CD8-positive, alpha-beta memory T cell (primary cell): ENCODE data around the gene SOX30. TPM values are rescaled to one million over a fixed set of nuclear protein-coding genes. Genes with fewer than 3 reads are reported as not detected.

ENCODE experiments used
- CTCF ChIA-PET: fragments of 350-600 bp; sonication (Branson Sonifier 250); formaldehyde crosslinking; loops from one replicate; lab custom pipeline; 2021; ENCODE audit warnings: antibody characterized with exemption; lab: Charles Lee
- POLR2A ChIA-PET: fragments of 350-600 bp; sonication (Branson Sonifier 250); formaldehyde crosslinking; loops from one replicate; lab custom pipeline; 2021; ENCODE audit warnings: antibody characterized with exemption; lab: Charles Lee
- DNase-seq, 5 donors: peaks; one replicate each; pipeline versions ENCODE4 v3.0.0 to v3.0.0-alpha.2; 2020 to 2022; ENCODE audit warnings: mixed read lengths in 1 of 5
- H3K27ac ChIP-seq: one replicate; pipeline ENCODE4 v1.7.0; 2013; ENCODE audit warnings: low read depth, mild to moderate bottlenecking, low read length, moderate library complexity
- H3K27me3 ChIP-seq: 2 replicates; pipeline ENCODE4 v1.7.0; 2013; ENCODE audit warnings: low read length, mild to moderate bottlenecking; ENCODE audit not compliant: insufficient read depth, poor library complexity, severe bottlenecking
- H3K36me3 ChIP-seq: 2 replicates; pipeline ENCODE4 v1.7.0; 2013; ENCODE audit warnings: mild to moderate bottlenecking, low read length, moderate library complexity; ENCODE audit not compliant: insufficient read depth
- H3K4me1 ChIP-seq: 2 replicates; pipeline ENCODE4 v1.7.0; 2013; ENCODE audit warnings: mild to moderate bottlenecking, low read length, moderate library complexity; ENCODE audit not compliant: insufficient read depth
- H3K4me3 ChIP-seq: 2 replicates; pipeline ENCODE4 v1.7.0; 2013; ENCODE audit warnings: mild to moderate bottlenecking, low read length
- H3K9me3 ChIP-seq: 2 replicates; pipeline ENCODE4 v1.7.0; 2013; ENCODE audit warnings: mild to moderate bottlenecking, low read length
- H3K27ac Mint-ChIP-seq, 8 donors: one replicate each; pipeline ENCODE4 v1.8.0; 2020 to 2021; ENCODE audit warnings: mixed read lengths in 8 of 8, mild to moderate bottlenecking in 6 of 8, inconsistent platforms in 3 of 8, moderate library complexity in 3 of 8
- H3K27me3 Mint-ChIP-seq, 2 donors: one replicate each; pipeline ENCODE4 v1.8.0; 2020 to 2021; ENCODE audit warnings: mixed read lengths in 2 of 2, mild to moderate bottlenecking in 1 of 2, moderate library complexity in 1 of 2
- H3K36me3 Mint-ChIP-seq, 3 donors: one replicate each; pipeline ENCODE4 v1.8.0; 2020 to 2021; ENCODE audit warnings: mixed read lengths in 3 of 3, inconsistent platforms in 1 of 3, mild to moderate bottlenecking in 1 of 3
- H3K4me1 Mint-ChIP-seq, 3 donors: one replicate each; pipeline ENCODE4 v1.8.0; 2020 to 2021; ENCODE audit warnings: mixed read lengths in 3 of 3, inconsistent platforms in 1 of 3, mild to moderate bottlenecking in 1 of 3
- H3K4me3 Mint-ChIP-seq, 7 donors: one replicate each; pipeline ENCODE4 v1.8.0; 2020 to 2021; ENCODE audit warnings: mixed read lengths in 7 of 7, mild to moderate bottlenecking in 6 of 7, moderate library complexity in 4 of 7, inconsistent platforms in 2 of 7
- H3K9me3 Mint-ChIP-seq, 5 donors: one replicate each; pipeline ENCODE4 v1.8.0; 2020 to 2022; ENCODE audit warnings: mixed read lengths in 5 of 5, mild to moderate bottlenecking in 3 of 5, moderate library complexity in 2 of 5, inconsistent platforms in 1 of 5
- polyA plus RNA-seq: library from polyadenylated mRNA; unstranded; fragments of 300-500 nt; fragmentation: Illumina TruSeq; gene quantifications from one replicate; pipeline ENCODE4 v1.2.3, GENCODE V29; 2021
- total RNA-seq, 2 experiments: library from RNA; stranded (reverse); gene quantifications; one replicate each; pipeline ENCODE4 v1.2.3, GENCODE V29; 2021

The SOX30 gene
- total and polyA plus RNA-seq, 3 experiments from 2014 or later: 0.09 to 0.28 (median 0.11) TPM

DNA sequence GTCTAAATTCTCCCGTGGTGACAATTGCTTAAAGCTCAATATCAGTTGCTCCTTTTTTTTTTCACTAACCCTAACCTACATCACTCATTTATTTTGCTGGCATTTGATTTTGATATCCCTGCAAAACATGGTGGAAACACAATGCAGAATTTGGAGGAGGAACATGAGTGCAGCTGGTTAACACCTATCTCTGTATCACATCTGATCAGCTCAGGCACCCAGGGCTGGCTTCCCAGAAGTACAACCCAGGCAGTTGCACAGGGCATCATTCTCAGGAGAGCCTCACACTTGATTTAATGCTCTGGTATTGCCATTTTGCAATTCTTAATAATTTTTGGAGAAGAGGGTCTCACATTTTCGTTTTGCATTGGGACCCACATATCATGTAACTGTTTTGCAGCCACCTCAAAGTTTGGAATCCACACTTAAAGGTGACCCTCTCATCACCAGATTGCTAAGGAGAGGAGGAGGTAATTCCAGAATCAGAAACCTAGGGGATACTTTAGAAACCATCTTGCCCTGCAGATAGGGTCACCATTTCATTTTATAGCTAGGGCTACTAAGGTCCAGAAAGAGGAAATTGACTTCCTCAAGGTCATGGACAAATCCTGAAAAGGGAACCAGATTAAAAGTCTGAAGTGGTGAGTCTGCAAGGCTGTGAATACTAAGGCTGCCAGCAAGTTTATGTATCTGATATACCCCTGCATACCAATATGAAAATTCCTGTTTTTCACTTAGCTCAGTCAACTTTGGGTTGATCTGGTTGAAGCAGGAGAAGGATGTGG is 57.4 kb downstream of the SOX30 start:
- H3K36me3 Mint-ChIP-seq: peaks cover 0 to 1% (median 0%) of the 10 kb centered on the region in 3 donors
- H3K4me3 Mint-ChIP-seq: no peak overlapping the region
- H3K27ac Mint-ChIP-seq: peak overlapping the region in 1 of 8 donors; percentile 47
- CTCF ChIA-PET: no interaction called here
- no peak overlapping the region for H3K27ac ChIP-seq
- no peaks in the 10 kb centered on the region for H3K27me3 ChIP-seq
- POLR2A ChIA-PET: no interaction called here
- H3K36me3 ChIP-seq: no peaks in the 10 kb centered on the region
- no peaks in the 10 kb centered on the region for H3K27me3 Mint-ChIP-seq
- no peak for DNase-seq
- H3K9me3 ChIP-seq: no peaks in the 10 kb centered on the region
- H3K9me3 Mint-ChIP-seq: no peaks in the 10 kb centered on the region
- H3K4me3 ChIP-seq: no peak overlapping the region
- peaks cover 18% of the 10 kb centered on the region for H3K4me1 ChIP-seq
- peaks cover 50 to 73% (median 65%) of the 10 kb centered on the region in 3 donors for H3K4me1 Mint-ChIP-seq

DNA sequence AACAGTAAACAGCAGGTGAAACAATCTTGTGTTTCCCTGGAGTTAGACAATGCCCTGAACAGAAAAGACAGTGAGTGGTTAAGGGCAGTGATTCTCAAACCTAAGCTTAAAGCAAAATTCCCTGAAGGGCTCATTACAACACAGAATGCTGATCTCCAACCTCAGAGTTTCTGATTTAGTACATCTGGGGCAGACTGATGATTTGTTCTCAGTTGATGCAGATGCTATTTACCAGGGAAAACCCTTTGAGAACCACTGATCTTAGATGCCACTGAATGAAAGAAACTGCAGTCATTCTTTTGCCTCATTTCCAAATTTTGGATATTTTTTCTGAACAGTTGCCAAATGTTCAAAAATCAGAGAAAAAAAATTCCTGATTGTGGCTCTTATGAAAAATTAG is 58.0 kb downstream of the SOX30 start:
- DNase-seq: no peak
- no peaks in the 10 kb centered on the region for H3K27me3 ChIP-seq
- H3K4me1 ChIP-seq: peaks cover 18% of the 10 kb centered on the region
- Mint-ChIP-seq H3K9me3 (no peaks in the 10 kb centered on the region), H3K4me3 (no peak overlapping the region), H3K36me3 (peaks cover 0 to 1% (median 0%) of the 10 kb centered on the region in 3 donors), H3K27ac (no peak overlapping the region), H3K27me3 (no peaks in the 10 kb centered on the region), H3K4me1 (peaks cover 50 to 71% (median 65%) of the 10 kb centered on the region in 3 donors)
- H3K9me3 ChIP-seq: no peaks in the 10 kb centered on the region
- no peak overlapping the region for H3K4me3 ChIP-seq
- H3K36me3 ChIP-seq: no peaks in the 10 kb centered on the region
- ChIA-PET POLR2A (no interaction called here), CTCF (no interaction called here)
- H3K27ac ChIP-seq: no peak overlapping the region

DNA sequence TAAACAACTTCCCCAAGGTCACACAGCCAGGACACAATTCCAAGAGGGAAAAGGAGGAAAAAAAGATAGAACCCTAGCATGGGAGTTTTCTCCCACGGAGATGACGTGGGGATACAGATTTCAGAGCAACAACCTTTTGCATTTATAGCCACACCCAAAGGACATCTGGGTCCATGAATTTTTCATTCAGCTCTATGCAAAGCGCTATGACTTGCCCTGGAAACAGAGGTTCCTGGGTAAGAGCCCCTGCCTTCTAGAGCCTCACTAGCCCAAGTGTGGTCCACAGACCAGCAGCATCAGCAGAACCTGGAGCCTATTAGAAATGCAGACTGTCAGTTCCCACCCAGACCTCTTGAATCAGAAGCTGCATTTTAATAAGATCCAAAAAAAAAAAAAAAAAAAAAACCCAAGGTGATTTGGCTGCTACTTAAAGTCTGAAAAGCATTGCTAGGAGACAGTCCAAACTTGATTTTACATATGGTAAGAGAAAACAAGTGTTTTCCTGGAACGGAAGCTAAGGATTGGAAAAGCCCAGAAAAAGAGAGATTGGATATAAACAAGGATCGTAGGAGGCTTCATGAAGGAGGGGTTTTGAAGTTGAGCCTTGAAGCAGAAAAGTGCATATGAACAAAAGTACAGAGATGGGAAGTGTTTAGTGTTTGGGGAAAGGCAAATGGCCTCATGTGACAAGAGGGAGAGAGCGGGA is 59.0 kb downstream of the SOX30 start:
- no peak overlapping the region for H3K4me3 ChIP-seq
- H3K27ac ChIP-seq: no peak overlapping the region
- no peaks in the 10 kb centered on the region for H3K9me3 ChIP-seq
- H3K27me3 Mint-ChIP-seq: no peaks in the 10 kb centered on the region
- no peak overlapping the region for H3K4me3 Mint-ChIP-seq
- H3K36me3 Mint-ChIP-seq: peaks cover 0 to 1% (median 0%) of the 10 kb centered on the region in 3 donors
- no peaks in the 10 kb centered on the region for H3K9me3 Mint-ChIP-seq
- no peak for DNase-seq
- H3K27me3 ChIP-seq: no peaks in the 10 kb centered on the region
- CTCF ChIA-PET: interaction anchor here (1.0 kb wide), 1 partner anchor 43 kb away, joined by 3 read pairs; no protein-coding TSS in a partner anchor
- POLR2A ChIA-PET: no interaction called here
- H3K4me1 ChIP-seq: peaks cover 18% of the 10 kb centered on the region
- peak overlapping the region in 3 of 8 donors; percentile 11 to 75 (median 36) for H3K27ac Mint-ChIP-seq
- H3K4me1 Mint-ChIP-seq: peaks cover 42 to 61% (median 59%) of the 10 kb centered on the region in 3 donors
- H3K36me3 ChIP-seq: no peaks in the 10 kb centered on the region

DNA sequence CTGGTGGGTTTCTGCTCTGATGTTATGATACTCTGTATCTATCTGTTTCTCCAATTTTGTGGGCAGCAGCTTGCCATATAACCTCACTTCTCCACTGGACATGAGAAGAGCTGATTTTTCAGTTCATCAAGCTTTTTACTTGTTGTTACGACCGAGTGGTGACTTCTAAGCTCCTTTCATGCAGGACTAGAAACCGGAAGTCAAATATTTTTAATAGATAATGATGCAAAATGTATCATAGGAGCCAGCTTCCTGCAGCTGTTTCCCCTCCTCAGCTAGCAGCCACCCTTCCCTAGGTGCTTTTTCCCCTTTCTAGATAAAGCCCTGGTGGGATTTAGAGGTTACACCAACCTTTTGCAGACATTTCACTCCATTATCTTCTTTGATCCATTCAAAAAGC is 59.6 kb downstream of the SOX30 start:
- H3K4me3 Mint-ChIP-seq: peak overlapping the region in 2 of 7 donors; percentile 7 to 32
- peaks cover 0 to 1% (median 0%) of the 10 kb centered on the region in 3 donors for H3K36me3 Mint-ChIP-seq
- Histone ChIP-seq H3K36me3 (no peaks in the 10 kb centered on the region), H3K4me3 (no peak overlapping the region), H3K27ac (no peak overlapping the region), H3K9me3 (no peaks in the 10 kb centered on the region), H3K4me1 (peaks cover 18% of the 10 kb centered on the region), H3K27me3 (no peaks in the 10 kb centered on the region)
- DNase-seq: no peak
- no peaks in the 10 kb centered on the region for H3K9me3 Mint-ChIP-seq
- peak overlapping the region in 2 of 8 donors; percentile 39 to 66 for H3K27ac Mint-ChIP-seq
- H3K4me1 Mint-ChIP-seq: peaks cover 38 to 56% (median 55%) of the 10 kb centered on the region in 3 donors
- ChIA-PET POLR2A (no interaction called here), CTCF (interaction anchor here (1.0 kb wide), 1 partner anchor 42 kb away, joined by 3 read pairs; no protein-coding TSS in a partner anchor)
- no peaks in the 10 kb centered on the region for H3K27me3 Mint-ChIP-seq

DNA sequence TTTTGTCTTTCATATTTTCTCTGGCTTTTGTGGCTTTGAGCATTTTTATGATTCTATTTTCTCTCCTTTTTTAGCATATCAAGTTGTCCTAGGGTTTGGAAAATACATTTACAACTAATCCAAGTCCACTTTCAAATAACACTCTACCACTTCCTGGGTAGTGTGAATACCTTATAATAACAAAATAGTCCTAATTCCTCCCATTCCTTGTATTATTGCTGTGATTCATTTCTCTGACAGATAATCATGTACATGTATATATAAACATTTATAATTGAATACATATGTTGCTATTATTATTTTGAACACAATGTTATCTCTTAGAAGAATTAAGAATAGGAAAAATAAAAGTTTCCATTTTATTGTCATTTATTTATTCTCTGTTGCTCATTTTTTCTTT is 61.8 kb downstream of the SOX30 start:
- peaks cover 21 to 36% (median 34%) of the 10 kb centered on the region in 3 donors for H3K4me1 Mint-ChIP-seq
- Histone ChIP-seq H3K27ac (no peak overlapping the region), H3K4me1 (peaks cover 10% of the 10 kb centered on the region), H3K9me3 (no peaks in the 10 kb centered on the region), H3K27me3 (no peaks in the 10 kb centered on the region), H3K36me3 (no peaks in the 10 kb centered on the region), H3K4me3 (no peak overlapping the region)
- no peaks in the 10 kb centered on the region for H3K9me3 Mint-ChIP-seq
- peaks cover 0 to 1% (median 0%) of the 10 kb centered on the region in 3 donors for H3K36me3 Mint-ChIP-seq
- H3K27me3 Mint-ChIP-seq: no peaks in the 10 kb centered on the region
- no peak overlapping the region for H3K27ac Mint-ChIP-seq
- ChIA-PET POLR2A (interaction anchor here (0.8 kb wide), 1 partner anchor 54 kb away, joined by 5 read pairs; no protein-coding TSS in a partner anchor), CTCF (no interaction called here)
- DNase-seq: no peak
- H3K4me3 Mint-ChIP-seq: no peak overlapping the region

DNA sequence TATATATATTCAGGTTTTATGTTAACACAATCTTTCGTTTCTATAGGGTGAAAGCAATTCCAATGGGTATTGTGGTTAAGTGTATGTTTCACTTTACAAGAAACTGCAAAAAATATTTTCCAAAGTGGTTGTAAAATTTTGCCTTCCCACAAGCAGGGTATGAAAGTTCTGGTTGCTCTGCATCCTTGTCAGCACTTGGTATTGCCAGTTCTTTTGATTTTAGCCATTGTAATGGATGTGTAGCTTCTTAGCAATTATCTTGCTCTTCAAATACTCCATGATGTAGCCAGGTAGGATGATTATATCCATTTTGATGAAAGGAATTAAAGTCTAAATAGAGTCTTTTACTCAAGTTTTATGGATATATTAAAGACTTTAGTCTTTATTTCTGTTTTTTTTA is 67.6 kb downstream of the SOX30 start:
- H3K9me3 Mint-ChIP-seq: no peaks in the 10 kb centered on the region
- ChIA-PET POLR2A (no interaction called here), CTCF (no interaction called here)
- H3K27ac ChIP-seq: no peak overlapping the region
- no peak overlapping the region for H3K4me3 Mint-ChIP-seq
- H3K36me3 ChIP-seq: no peaks in the 10 kb centered on the region
- no peak overlapping the region for H3K27ac Mint-ChIP-seq
- no peak overlapping the region for H3K4me3 ChIP-seq
- H3K36me3 Mint-ChIP-seq: no peaks in the 10 kb centered on the region
- no peaks in the 10 kb centered on the region for H3K27me3 ChIP-seq
- DNase-seq: no peak
- no peaks in the 10 kb centered on the region for H3K27me3 Mint-ChIP-seq
- H3K9me3 ChIP-seq: no peaks in the 10 kb centered on the region
- H3K4me1 Mint-ChIP-seq: peaks cover 5 to 11% (median 8%) of the 10 kb centered on the region in 3 donors
- H3K4me1 ChIP-seq: no peaks in the 10 kb centered on the region

DNA sequence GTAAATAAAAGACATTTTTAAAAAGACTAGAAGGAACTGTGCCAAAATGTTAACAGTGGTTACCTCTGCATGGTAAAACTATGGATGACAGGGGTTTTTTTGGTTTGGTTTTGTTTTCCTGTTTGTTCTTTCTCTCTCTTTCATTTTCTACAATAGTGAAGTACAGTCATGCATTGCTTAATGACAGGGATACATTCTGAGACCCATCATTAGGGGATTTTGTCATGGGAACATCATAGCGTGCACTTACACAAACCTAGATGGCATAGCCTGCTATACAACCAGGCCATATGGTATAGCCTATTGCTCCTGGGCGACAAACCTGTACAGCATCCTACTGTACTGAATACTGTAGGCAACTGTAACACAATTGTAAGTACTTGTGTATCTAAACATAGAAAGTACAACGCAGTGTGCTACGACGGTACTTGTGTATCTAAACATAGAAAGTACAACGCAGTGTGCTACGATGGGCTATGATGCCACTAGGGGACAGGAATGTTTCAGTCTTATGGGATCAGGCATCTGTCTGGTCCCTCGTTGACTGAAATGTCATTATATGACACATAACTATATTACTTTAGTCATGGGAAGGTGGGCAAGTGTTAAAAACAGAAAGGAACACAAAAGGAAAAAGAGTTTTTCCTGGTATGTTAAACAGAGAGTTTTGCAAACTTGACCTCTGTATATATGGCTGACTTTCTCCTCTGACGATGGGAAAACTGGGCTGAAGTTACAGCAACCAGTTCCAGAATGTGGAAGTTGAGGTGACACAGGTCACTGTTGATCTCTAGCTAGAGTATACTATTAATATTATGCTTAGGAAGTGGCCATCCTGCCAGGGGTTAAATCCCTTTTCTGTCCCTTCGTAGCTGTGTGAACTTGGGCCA is 69.3 kb downstream of the SOX30 start:
- ChIA-PET POLR2A (no interaction called here), CTCF (no interaction called here)
- H3K36me3 ChIP-seq: no peaks in the 10 kb centered on the region
- H3K9me3 ChIP-seq: no peaks in the 10 kb centered on the region
- no peaks in the 10 kb centered on the region for H3K9me3 Mint-ChIP-seq
- no peak overlapping the region for H3K27ac ChIP-seq
- H3K36me3 Mint-ChIP-seq: no peaks in the 10 kb centered on the region
- H3K27me3 ChIP-seq: no peaks in the 10 kb centered on the region
- H3K4me1 Mint-ChIP-seq: peaks cover 5 to 22% (median 13%) of the 10 kb centered on the region in 3 donors
- peak overlapping the region in 1 of 7 donors; percentile 11 for H3K4me3 Mint-ChIP-seq
- no peaks in the 10 kb centered on the region for H3K27me3 Mint-ChIP-seq
- no peaks in the 10 kb centered on the region for H3K4me1 ChIP-seq
- H3K4me3 ChIP-seq: no peak overlapping the region
- no peak for DNase-seq
- H3K27ac Mint-ChIP-seq: no peak overlapping the region
